A549 (cell line): Measurements from ENCODE around the gene ANKS1B. TPM values are rescaled to one million over a fixed set of nuclear protein-coding genes. Genes with fewer than 3 reads are reported as not detected.

Experiments used
- ATAC-seq, 2 experiments: fragments of 200-7000 bp in 1 of 2; fragments of >200 bp in 1 of 2; cut with Nextera tagmentation in 1 of 2; cut with Tn5 transposase in 1 of 2; 3 replicates each; pipeline versions ENCODE4 v1.8.0 to v1.9.1; 2018 to 2020; ENCODE audit warnings: mild to moderate bottlenecking in 1 of 2, moderate library complexity in 1 of 2
- CTCF ChIA-PET: fragments of 300-600 bp; sonication (Branson Sonifier 250); formaldehyde crosslinking; extraction: SDS; loops from one replicate; lab custom pipeline; 2021; ENCODE audit warnings: antibody characterized with exemption, inconsistent platforms; lab: Yijun Ruan, JAX
- POLR2A ChIA-PET: fragments of 350-600 bp; formaldehyde crosslinking; extraction: SDS; loops from one replicate; lab custom pipeline; 2021; ENCODE audit warnings: antibody characterized with exemption, inconsistent platforms; lab: Yijun Ruan, JAX
- DNase-seq, 2 experiments: peaks; one replicate each; pipeline versions ENCODE4 v3.0.0 to v3.0.0-alpha.2; 2011 to 2016; ENCODE audit warnings: low read depth in 1 of 2, low spot score in 1 of 2
- FAIRE-seq: peaks from 2 replicates; lab custom pipeline; 2011; peaks lifted over from hg19 to GRCh38; lab: Jason Lieb, UNC
- H3K27ac ChIP-seq, 2 experiments: fragments of >200 bp; sonication (Bioruptor Twin); formaldehyde crosslinking; 3 replicates each; pipeline ENCODE4 v1.5.1; 2016 to 2017
- H3K4me1 ChIP-seq: fragments of >200 bp; sonication (Bioruptor Twin); formaldehyde crosslinking; 3 replicates; pipeline ENCODE4 v1.6.1; 2016
- H3K4me2 ChIP-seq: fragments of >200 bp; sonication (Bioruptor Twin); formaldehyde crosslinking; 3 replicates; pipeline ENCODE4 v1.6.1; 2016
- H3K4me3 ChIP-seq: fragments of >200 bp; sonication (Bioruptor Twin); formaldehyde crosslinking; 3 replicates; pipeline ENCODE4 v1.5.1; 2016
- H3K9me3 ChIP-seq: fragments of >200 bp; sonication (Bioruptor Twin); formaldehyde crosslinking; 3 replicates; pipeline ENCODE4 v1.6.1; 2016
- BHLHE40 ChIP-seq: IDR thresholded peaks from 2 replicates; pipeline ENCODE4 v1.6.1; 2012; ENCODE audit warnings: low read depth, low read length, inconsistent platforms
- CEBPB ChIP-seq, 2 experiments: fragments of >200 bp in 1 of 2; sonication (Bioruptor Twin) in 1 of 2; formaldehyde crosslinking in 1 of 2; IDR thresholded peaks; 2 replicates each; pipeline ENCODE4 v1.6.1; 2012 to 2016
- CHD2 ChIP-seq: fragments of 150-350 bp; IDR thresholded peaks from 2 replicates; pipeline ENCODE4 v1.6.1; 2014; ENCODE audit warnings: low read length; ENCODE audit not compliant: partially characterized antibody
- CHD4 ChIP-seq: fragments of 200-600 bp; sonication (generic); IDR thresholded peaks from 2 replicates; pipeline ENCODE4 v1.6.1; 2016; ENCODE audit warnings: antibody characterized with exemption, mild to moderate bottlenecking, borderline replicate concordance
- CTCF ChIP-seq: fragments of >200 bp; sonication (Bioruptor Twin); formaldehyde crosslinking; IDR thresholded peaks from 3 replicates; pipeline ENCODE4 v1.5.1; 2016
- EHF ChIP-seq: fragments of 250-450 bp; sonication (Bioruptor Pico); IDR thresholded peaks from 2 replicates; pipeline ENCODE4 v1.5.0; 2020; ENCODE audit warnings: mild to moderate bottlenecking
- ESRRA ChIP-seq: fragments of 150-350 bp; IDR thresholded peaks from 2 replicates; pipeline ENCODE4 v1.6.1; 2014; ENCODE audit warnings: mild to moderate bottlenecking, low read length, borderline replicate concordance
- FOSL2 ChIP-seq, 2 experiments: fragments of 450-650 bp in 1 of 2; fragments of >200 bp in 1 of 2; sonication (Bioruptor Twin) in 1 of 2; formaldehyde crosslinking; IDR thresholded peaks; 2 replicates each; pipeline versions ENCODE4 v1.5.0 to v1.6.1; 2016 to 2020; ENCODE audit warnings: mild to moderate bottlenecking in 1 of 2, moderate library complexity in 1 of 2
- HEYL ChIP-seq: fragments of 250-450 bp; sonication (Bioruptor Pico); IDR thresholded peaks from 2 replicates; pipeline ENCODE4 v1.8.0; 2021; ENCODE audit warnings: mild to moderate bottlenecking, moderate library complexity
- HOXA7 ChIP-seq: fragments of 250-450 bp; sonication (Bioruptor Pico); IDR thresholded peaks from 2 replicates; pipeline ENCODE4 v1.5.0; 2020; ENCODE audit warnings: mild to moderate bottlenecking, moderate library complexity
- HOXB13 ChIP-seq: fragments of 250-450 bp; sonication (Bioruptor Pico); IDR thresholded peaks from 2 replicates; pipeline ENCODE4 v1.5.0; 2020; ENCODE audit warnings: low read depth, mild to moderate bottlenecking, moderate library complexity
- HOXB5 ChIP-seq: fragments of 250-450 bp; sonication (Bioruptor Pico); IDR thresholded peaks from 2 replicates; pipeline ENCODE4 v1.5.0; 2020; ENCODE audit warnings: mild to moderate bottlenecking, moderate library complexity
- JUN ChIP-seq, 2 experiments: fragments of >200 bp; sonication (Bioruptor Twin); formaldehyde crosslinking; IDR thresholded peaks; 2 replicates in 1 of 2; 3 replicates in 1 of 2; pipeline ENCODE4 v1.6.1; 2016 to 2017
- KDM1A ChIP-seq: fragments of 200-600 bp; sonication (generic); IDR thresholded peaks from 2 replicates; pipeline ENCODE4 v1.6.1; 2016; ENCODE audit warnings: low read depth, mild to moderate bottlenecking
- KDM5A ChIP-seq: fragments of 200-600 bp; sonication (generic); IDR thresholded peaks from 2 replicates; pipeline ENCODE4 v1.6.1; 2016; ENCODE audit warnings: antibody characterized with exemption, mild to moderate bottlenecking
- MAFK ChIP-seq: fragments of 450-650 bp; IDR thresholded peaks from 2 replicates; pipeline ENCODE4 v1.6.1; 2014; ENCODE audit not compliant: partially characterized antibody
- NFE2L2 ChIP-seq: fragments of 150-350 bp; conservative IDR thresholded peaks from 2 replicates; pipeline ENCODE4 v1.6.1; 2014; ENCODE audit warnings: low read length
- POLR2A ChIP-seq: IDR thresholded peaks from 2 replicates; pipeline ENCODE4 v1.6.1; 2012; ENCODE audit warnings: mild to moderate bottlenecking, low read length
- RARB ChIP-seq: fragments of 250-450 bp; sonication (Bioruptor Pico); IDR thresholded peaks from 2 replicates; pipeline ENCODE4 v1.8.0; 2021; ENCODE audit warnings: mild to moderate bottlenecking, moderate library complexity
- RFX5 ChIP-seq: fragments of 450-650 bp; IDR thresholded peaks from 2 replicates; pipeline ENCODE4 v1.7.1; 2014; ENCODE audit warnings: antibody characterized with exemption, mild to moderate bottlenecking, moderate library complexity
- SMC3 ChIP-seq: fragments of >200 bp; sonication (Bioruptor Twin); formaldehyde crosslinking; IDR thresholded peaks from 3 replicates; pipeline ENCODE4 v1.6.1; 2018; ENCODE audit warnings: inconsistent platforms
- SREBF2 ChIP-seq: fragments of 450-650 bp; IDR thresholded peaks from 2 replicates; pipeline ENCODE4 v1.6.1; 2014; ENCODE audit warnings: mild to moderate bottlenecking, moderate library complexity
- TFCP2L1 ChIP-seq: fragments of 250-450 bp; sonication (Bioruptor Pico); IDR thresholded peaks from 2 replicates; pipeline ENCODE4 v1.5.0; 2021; ENCODE audit warnings: mild to moderate bottlenecking
- ZFP36 ChIP-seq: fragments of 450-650 bp; IDR thresholded peaks from 2 replicates; pipeline ENCODE4 v1.6.1; 2014; ENCODE audit warnings: borderline replicate concordance; ENCODE audit not compliant: partially characterized antibody
- ZNF302 ChIP-seq: fragments of 250-450 bp; sonication (Bioruptor Pico); IDR thresholded peaks from 2 replicates; pipeline ENCODE4 v1.9.0; 2021; ENCODE audit warnings: inconsistent platforms, mild to moderate bottlenecking, moderate library complexity
- WGBS: methylation state at CpG from one replicate; pipeline ENCODE4 v1.1.6; 2017; ENCODE audit errors: missing lambda C conversion rate; 5-methylcytosine and 5-hydroxymethylcytosine counted together
- polyA plus RNA-seq, 4 experiments: library from polyadenylated mRNA; depleted of rRNA in 3 of 4; stranded (reverse); fragments of >200 nt; fragmentation: RNase III in 1 of 4; extraction: RNeasy Plus Mini Kit Qiagen cat#74134 plus additional on column Dnase treatment in 1 of 4; gene quantifications; 2 replicates in 3 of 4; 3 replicates in 1 of 4; pipeline ENCODE4 v1.2.3, GENCODE V29; 2011 to 2017
- TF ChIP-seq, protein P1 (sequence below): fragments of 150-350 bp; IDR thresholded peaks from 2 replicates; pipeline ENCODE4 v1.6.1; 2014; ENCODE audit warnings: low read depth, mild to moderate bottlenecking, low read length
- TF ChIP-seq, protein P2 (sequence below): fragments of 250-450 bp; sonication (Bioruptor Pico); IDR thresholded peaks from 2 replicates; pipeline ENCODE4 v1.5.0; 2020; ENCODE audit warnings: low read depth, mild to moderate bottlenecking, moderate library complexity
- TF ChIP-seq, protein P3 (sequence below): fragments of 200-600 bp; sonication (generic); IDR thresholded peaks from 2 replicates; pipeline ENCODE4 v1.6.1; 2016; ENCODE audit warnings: antibody characterized with exemption, mild to moderate bottlenecking, moderate library complexity
- TF ChIP-seq, protein P4 (sequence below): fragments of 250-450 bp; sonication (Bioruptor Pico); IDR thresholded peaks from 2 replicates; pipeline ENCODE4 v1.5.0; 2021; ENCODE audit warnings: mild to moderate bottlenecking, moderate library complexity, borderline replicate concordance

Gene ANKS1B
- polyA plus RNA-seq, 2 of the 4 experiments (the other 2 are of a cell fraction) = 1.5 to 2.2 TPM

DNA sequence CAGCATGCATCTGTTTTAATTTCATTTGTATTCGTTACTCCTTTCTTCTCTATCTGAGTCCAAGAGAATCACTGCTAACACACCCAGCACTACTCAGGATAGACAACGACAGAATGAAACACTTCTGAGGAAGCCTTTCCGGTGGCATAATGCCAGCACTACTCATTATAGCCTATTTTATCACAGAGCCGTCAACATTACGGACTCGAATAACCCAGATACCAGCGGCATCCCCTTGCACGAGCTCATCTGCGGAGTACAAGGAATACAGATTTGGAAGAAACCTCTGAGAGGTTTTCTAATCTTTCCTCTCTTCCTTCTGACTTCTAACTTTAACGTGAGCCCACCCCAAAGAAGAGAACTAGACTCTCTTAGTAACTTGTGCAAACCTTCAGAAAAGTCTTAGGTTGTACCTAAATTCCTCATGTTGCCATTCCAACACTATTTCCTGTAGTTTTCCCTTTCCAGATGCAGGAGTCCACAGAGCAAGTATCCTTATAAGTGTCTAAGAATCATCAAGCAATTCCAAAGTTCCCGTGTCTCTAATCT, 1091.5 kb downstream of the ANKS1B start:
- no peak for DNase-seq
- CTCF ChIA-PET = no interaction called here

GRCh38 chr12:98885778-98886177, 1099.0 kb downstream of the ANKS1B start:
- FAIRE-seq = no peak

More for the DNA sequence above, 1091.5 kb downstream of the ANKS1B start:
- H3K4me3 ChIP-seq = no peak overlapping the region
- H3K4me2 ChIP-seq = no peak overlapping the region
- FAIRE-seq = no peak
- TF ChIP-seq KDM5A (no peak), CEBPB (IDR thresholded peaks at IDR 0.05) (no peak), ESRRA (no peak)
- TF ChIP-seq, protein P1, sequence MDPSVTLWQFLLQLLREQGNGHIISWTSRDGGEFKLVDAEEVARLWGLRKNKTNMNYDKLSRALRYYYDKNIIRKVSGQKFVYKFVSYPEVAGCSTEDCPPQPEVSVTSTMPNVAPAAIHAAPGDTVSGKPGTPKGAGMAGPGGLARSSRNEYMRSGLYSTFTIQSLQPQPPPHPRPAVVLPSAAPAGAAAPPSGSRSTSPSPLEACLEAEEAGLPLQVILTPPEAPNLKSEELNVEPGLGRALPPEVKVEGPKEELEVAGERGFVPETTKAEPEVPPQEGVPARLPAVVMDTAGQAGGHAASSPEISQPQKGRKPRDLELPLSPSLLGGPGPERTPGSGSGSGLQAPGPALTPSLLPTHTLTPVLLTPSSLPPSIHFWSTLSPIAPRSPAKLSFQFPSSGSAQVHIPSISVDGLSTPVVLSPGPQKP = no peak
- TF ChIP-seq, all 56 proteins: peak for 0
- H3K9me3 ChIP-seq = no peaks in the 10 kb centered on the region
- H3K27ac ChIP-seq = no peak overlapping the region
- peak; percentile 28 to 34; a peak in 2 of 6 replicates for ATAC-seq
- 32% methylated on average over 11 of the region's 11 CpGs for WGBS
- no peaks in the 10 kb centered on the region for H3K4me1 ChIP-seq
- POLR2A ChIA-PET = no interaction called here

DNA sequence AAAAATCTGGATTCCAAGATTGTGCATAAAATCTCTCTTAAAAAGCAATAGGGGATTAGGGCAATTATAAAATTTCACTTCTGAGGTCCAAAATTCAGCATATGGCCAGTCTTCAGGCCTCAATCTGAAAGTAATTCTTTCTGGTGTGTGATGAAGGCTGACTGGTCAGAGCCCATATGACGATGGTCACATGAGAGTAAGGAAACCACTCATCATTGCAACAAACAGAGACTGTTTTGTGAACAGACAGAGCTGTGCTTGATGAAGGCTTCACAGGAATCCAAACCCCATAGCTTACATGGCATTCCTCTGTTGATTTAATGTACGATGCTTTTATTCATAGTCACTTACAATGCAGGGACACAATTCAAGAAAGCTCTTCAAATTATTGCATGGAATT, 1101.5 kb downstream of the ANKS1B start:
- 26% methylated on average over 2 of the region's 2 CpGs for WGBS
- Histone ChIP-seq H3K4me3 (no peak overlapping the region), H3K27ac (no peak overlapping the region), H3K4me1 (no peaks in the 10 kb centered on the region), H3K4me2 (no peak overlapping the region), H3K9me3 (no peaks in the 10 kb centered on the region)
- POLR2A ChIA-PET = no interaction called here
- CTCF ChIA-PET = interaction anchor here (0.7 kb wide), 1 partner anchor 71 kb away, joined by 3 read pairs; no protein-coding TSS in a partner anchor
- DNase-seq (no peak), FAIRE-seq (no peak), ATAC-seq (no peak)
- TF ChIP-seq BHLHE40 (no peak), RFX5 (no peak), SREBF2 (no peak), POLR2A (no peak)
- TF ChIP-seq, protein P2, sequence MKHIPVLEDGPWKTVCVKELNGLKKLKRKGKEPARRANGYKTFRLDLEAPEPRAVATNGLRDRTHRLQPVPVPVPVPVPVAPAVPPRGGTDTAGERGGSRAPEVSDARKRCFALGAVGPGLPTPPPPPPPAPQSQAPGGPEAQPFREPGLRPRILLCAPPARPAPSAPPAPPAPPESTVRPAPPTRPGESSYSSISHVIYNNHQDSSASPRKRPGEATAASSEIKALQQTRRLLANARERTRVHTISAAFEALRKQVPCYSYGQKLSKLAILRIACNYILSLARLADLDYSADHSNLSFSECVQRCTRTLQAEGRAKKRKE (CRISPR knock-in tag) = no peak
- TF ChIP-seq, protein P1 = no peak
- TF ChIP-seq, protein P3, sequence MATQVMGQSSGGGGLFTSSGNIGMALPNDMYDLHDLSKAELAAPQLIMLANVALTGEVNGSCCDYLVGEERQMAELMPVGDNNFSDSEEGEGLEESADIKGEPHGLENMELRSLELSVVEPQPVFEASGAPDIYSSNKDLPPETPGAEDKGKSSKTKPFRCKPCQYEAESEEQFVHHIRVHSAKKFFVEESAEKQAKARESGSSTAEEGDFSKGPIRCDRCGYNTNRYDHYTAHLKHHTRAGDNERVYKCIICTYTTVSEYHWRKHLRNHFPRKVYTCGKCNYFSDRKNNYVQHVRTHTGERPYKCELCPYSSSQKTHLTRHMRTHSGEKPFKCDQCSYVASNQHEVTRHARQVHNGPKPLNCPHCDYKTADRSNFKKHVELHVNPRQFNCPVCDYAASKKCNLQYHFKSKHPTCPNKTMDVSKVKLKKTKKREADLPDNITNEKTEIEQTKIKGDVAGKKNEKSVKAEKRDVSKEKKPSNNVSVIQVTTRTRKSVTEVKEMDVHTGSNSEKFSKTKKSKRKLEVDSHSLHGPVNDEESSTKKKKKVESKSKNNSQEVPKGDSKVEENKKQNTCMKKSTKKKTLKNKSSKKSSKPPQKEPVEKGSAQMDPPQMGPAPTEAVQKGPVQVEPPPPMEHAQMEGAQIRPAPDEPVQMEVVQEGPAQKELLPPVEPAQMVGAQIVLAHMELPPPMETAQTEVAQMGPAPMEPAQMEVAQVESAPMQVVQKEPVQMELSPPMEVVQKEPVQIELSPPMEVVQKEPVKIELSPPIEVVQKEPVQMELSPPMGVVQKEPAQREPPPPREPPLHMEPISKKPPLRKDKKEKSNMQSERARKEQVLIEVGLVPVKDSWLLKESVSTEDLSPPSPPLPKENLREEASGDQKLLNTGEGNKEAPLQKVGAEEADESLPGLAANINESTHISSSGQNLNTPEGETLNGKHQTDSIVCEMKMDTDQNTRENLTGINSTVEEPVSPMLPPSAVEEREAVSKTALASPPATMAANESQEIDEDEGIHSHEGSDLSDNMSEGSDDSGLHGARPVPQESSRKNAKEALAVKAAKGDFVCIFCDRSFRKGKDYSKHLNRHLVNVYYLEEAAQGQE = no peak

More at GRCh38 chr12:98885778-98886177, 1099.0 kb downstream of the ANKS1B start:
- Histone ChIP-seq H3K4me3 (no peak overlapping the region), H3K4me1 (no peaks in the 10 kb centered on the region), H3K9me3 (no peaks in the 10 kb centered on the region), H3K27ac (no peak overlapping the region)
- POLR2A ChIA-PET = no interaction called here
- DNase-seq (no peak), ATAC-seq (no peak)
- no peak for TF ChIP-seq ZNF302 (CRISPR knock-in tag)
- TF ChIP-seq EHF (CRISPR knock-in tag) = no peak
- no peak for TF ChIP-seq HOXA7
- TF ChIP-seq HEYL = no peak
- TF ChIP-seq HOXB13 (CRISPR knock-in tag) = no peak
- no peak for TF ChIP-seq TFCP2L1 (CRISPR knock-in tag)
- TF ChIP-seq NFE2L2 = no peak
- TF ChIP-seq RARB (CRISPR knock-in tag) = no peak
- TF ChIP-seq, protein P4, sequence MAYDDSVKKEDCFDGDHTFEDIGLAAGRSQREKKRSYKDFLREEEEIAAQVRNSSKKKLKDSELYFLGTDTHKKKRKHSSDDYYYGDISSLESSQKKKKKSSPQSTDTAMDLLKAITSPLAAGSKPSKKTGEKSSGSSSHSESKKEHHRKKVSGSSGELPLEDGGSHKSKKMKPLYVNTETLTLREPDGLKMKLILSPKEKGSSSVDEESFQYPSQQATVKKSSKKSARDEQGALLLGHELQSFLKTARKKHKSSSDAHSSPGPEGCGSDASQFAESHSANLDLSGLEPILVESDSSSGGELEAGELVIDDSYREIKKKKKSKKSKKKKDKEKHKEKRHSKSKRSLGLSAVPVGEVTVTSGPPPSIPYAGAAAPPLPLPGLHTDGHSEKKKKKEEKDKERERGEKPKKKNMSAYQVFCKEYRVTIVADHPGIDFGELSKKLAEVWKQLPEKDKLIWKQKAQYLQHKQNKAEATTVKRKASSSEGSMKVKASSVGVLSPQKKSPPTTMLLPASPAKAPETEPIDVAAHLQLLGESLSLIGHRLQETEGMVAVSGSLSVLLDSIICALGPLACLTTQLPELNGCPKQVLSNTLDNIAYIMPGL (CRISPR knock-in tag) = no peak
- TF ChIP-seq HOXB5 = no peak
- TF ChIP-seq SREBF2 = no peak
- TF ChIP-seq SMC3 = no peak
- no peak for TF ChIP-seq ZFP36
- no peak for TF ChIP-seq CTCF
- no peak for TF ChIP-seq FOSL2 (IDR thresholded peaks at IDR 0.05)
- TF ChIP-seq FOSL2 (CRISPR knock-in tag; IDR thresholded peaks at IDR 0.05) = no peak
- TF ChIP-seq KDM1A = no peak
- no peak for TF ChIP-seq CHD4
- TF ChIP-seq MAFK = no peak
- no peak for TF ChIP-seq JUN (IDR thresholded peaks at IDR 0.05)
- TF ChIP-seq CHD2 = no peak
- TF ChIP-seq, all 56 proteins: peak for 0
- WGBS = 16% methylated on average over 2 of the region's 2 CpGs
- CTCF ChIA-PET = no interaction called here
- no peak overlapping the region for H3K4me2 ChIP-seq
